GM21619 (cell line): ENCODE results near the gene TMEM143.

ENCODE experiments used
- ATAC-seq: cut with Tn5 transposase; IDR thresholded peaks from one replicate; pipeline ENCODE4 v1.9.1; 2021; ENCODE audit not compliant: unreplicated experiment

TMEM143 gene

GRCh38 chr19:48361912-48362311, 1.8 kb downstream of the TMEM143 start:
- ATAC-seq, result no peak

GRCh38 chr19:48359123-48359522, 4.6 kb downstream of the TMEM143 start:
- ATAC-seq, result no peak

DNA sequence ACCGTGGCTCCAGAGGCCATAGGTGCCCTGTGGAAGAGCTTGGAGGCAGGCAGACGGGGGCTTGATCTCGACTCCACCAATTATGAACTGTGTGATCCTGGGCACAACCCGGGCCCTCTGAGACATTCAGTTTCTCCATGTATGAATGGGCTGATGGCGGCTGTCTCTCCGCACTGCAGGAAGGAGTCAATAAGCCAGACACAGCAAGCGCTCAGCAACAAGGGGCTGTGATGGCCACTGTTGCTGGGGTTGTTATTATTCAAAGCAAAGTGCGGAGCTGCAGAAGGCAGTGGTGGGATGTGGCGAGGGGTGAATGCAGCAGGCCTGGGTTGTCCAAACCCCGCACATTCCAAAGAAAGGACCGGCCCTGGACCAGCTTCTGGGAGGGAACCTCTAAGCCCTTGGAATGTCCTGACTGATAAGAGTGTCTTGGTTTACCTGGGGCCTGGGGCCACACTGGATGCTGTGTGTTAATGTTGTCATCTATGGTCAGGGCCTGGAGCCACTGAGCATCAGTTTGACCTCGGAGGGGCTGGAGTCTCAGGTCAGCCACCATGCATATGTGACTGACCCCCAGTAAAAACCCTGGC, 8.3 kb downstream of the TMEM143 start:
- ATAC-seq, result no peak

DNA sequence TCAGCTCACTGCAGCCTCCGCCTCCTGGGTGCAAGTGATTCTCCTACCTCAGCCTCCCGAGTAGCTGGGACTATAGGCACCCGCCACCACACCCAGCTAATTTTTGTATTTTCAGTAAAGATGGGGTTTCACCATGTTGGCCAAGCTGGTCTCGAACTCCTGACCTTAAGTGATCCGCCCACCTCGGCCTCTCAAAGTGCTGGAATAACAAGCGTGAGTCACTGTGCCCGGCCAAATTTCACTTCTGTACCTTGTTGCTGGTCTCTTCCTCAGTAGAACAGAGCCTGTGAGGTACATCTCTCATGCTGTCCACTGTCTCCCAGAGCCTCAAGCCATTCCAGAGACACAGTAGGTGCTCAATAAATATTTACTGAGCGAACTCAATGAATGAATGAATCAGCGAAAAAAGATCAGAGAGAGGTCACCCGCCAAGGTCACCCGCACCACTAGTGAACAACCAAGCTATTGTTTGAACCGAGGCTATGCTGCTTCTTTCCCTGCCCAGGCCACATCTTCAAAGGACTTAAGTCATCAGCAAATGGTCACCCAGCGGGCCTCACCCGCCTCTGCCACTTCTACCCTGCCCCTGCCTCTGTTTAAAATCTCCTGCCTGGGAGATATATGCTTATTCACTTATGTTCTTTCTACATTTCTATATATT, 9.3 kb downstream of the TMEM143 start:
- no peak for ATAC-seq

GRCh38 chr19:48353677-48354076, 10.1 kb downstream of the TMEM143 start:
- ATAC-seq, result no peak

DNA sequence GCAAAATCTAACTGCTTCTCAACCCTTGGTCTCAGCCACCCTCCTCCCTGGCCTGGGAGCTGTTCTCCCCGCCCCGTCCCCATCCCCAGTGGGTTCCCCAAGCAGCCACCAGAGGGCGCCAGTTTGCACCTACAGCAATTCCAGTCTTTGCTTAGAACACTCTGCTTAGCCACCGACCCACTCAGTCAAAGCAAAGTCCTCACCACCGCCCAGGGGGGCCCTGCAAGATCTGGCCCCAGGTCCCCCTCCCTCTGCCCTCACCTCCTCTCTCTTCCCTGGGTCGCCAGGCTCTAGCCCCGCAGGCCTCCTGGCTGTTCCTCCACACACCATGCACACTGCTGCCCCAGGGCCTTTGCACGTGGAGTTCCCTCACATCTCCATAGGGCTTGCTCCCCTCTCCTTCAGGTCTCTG, 12.4 kb downstream of the TMEM143 start:
- no peak for ATAC-seq

- no peak for ATAC-seq
Observed at GRCh38 chr19:48350856-48351255, 12.9 kb downstream of the TMEM143 start.

DNA sequence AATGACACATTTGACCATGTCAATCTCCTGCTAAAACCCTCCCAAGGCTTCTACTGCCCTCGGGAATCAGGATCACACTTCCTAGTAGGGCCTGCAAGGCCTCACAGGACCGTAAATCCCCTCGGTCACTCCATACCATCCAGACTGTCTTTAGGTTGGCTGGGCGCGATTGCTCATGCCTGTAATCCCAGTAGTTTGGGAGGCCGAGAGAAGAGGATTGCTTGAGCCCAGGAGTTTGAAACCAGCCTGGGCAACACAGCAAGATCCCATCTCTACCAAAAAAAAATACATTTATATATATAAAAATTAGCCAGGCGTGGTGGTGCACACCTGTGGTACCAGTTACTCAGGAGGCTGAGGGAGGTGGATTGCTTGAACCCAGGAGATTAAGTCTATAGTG, 15.0 kb downstream of the TMEM143 start:
- ATAC-seq, result no peak

DNA sequence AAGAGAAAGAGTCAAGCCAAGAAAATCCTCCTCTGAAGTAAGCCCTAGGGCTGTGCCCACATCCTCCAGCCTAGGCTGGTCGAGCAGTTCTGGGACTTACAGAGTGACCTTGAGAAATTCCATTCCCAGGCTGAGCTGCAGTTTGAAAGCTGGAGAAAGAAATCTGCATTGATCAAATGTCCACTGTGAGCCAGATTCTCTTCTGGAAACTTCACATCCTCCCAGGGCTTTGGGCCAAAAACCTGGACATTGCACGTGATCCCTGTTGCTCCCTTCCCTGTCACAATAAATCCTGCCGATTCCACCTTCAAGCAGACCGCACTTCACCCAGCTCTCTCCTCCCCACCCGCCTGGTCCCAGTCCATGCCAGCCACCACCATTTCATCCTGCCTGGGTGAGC, 15.7 kb downstream of the TMEM143 start:
- no peak for ATAC-seq

GRCh38 chr19:48346191-48346590, 17.5 kb downstream of the TMEM143 start:
- no peak for ATAC-seq

DNA sequence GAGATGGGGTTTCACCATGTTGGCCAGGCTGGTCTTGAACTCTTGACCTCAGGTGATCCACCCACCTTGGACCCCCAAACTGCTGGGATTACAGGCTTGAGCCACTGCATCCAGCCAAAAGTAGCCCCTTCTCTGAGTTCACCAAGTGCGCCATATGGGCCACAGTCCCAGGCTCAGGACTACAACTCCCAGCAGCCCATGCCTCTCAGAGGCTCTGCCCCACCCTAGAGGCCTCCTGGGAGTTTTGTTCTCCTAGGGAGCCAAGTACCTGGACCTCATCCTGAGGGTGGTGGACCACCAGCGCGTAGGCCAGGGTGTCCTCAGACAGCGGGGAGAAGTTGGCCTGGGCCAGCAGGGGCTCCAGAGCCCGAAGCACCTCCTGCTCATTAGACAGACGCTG, 18.8 kb downstream of the TMEM143 start:
- ATAC-seq, result no peak

GRCh38 chr19:48342841-48343540, 20.7 kb downstream of the TMEM143 start:
- ATAC-seq, result no peak

- no peak for ATAC-seq
Observed at GRCh38 chr19:48342414-48342738, 21.4 kb downstream of the TMEM143 start.

GRCh38 chr19:48341515-48342413, 22.0 kb downstream of the TMEM143 start:
- ATAC-seq, result no peak

DNA sequence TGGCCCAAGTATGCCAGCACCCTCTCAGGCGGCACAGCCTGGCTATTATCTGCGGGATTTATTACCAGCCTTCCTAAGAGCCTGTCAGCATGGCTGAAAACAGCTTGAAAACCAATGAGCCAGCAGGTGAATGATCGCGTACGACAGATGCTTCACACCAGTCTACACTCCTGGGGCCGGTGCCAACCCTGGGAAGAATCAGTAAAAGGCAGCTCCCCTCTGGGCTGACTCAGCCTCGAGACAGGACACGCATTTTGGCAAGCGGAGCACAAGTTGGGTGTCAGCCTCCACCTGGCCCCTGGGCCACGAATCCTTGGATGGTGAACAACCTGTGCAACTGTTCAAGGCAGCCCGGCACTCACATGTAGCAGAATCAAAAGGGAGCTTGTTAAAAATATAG, 22.7 kb downstream of the TMEM143 start:
- no peak for ATAC-seq

- ATAC-seq, result no peak
Observed at GRCh38 chr19:48338802-48339503, 24.8 kb downstream of the TMEM143 start.

DNA sequence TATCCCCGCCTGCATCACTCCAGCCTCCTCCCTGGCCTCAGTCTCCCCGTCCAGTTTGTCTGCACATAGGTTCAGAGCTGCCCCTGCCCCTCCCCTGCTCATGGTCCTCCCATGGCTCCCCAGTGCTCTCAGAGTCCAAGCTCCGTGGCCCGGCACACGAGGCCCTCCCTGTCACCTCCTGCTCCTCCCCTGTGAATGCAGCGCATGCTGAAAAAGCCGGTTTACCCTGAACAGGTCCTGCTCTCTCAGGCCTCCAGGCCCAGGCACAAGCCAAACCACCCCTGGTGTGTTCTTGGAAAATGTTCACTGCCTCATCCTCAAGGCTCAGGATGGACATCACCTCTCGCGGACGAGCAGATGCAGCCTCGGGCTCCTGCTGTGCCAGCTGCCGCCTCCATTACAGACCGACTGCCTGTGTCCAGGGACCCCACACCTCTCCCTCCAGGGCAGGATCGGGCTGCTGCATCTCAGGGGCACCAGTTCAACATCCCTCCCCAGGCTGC, 25.4 kb downstream of the TMEM143 start:
- ATAC-seq, result no peak

DNA sequence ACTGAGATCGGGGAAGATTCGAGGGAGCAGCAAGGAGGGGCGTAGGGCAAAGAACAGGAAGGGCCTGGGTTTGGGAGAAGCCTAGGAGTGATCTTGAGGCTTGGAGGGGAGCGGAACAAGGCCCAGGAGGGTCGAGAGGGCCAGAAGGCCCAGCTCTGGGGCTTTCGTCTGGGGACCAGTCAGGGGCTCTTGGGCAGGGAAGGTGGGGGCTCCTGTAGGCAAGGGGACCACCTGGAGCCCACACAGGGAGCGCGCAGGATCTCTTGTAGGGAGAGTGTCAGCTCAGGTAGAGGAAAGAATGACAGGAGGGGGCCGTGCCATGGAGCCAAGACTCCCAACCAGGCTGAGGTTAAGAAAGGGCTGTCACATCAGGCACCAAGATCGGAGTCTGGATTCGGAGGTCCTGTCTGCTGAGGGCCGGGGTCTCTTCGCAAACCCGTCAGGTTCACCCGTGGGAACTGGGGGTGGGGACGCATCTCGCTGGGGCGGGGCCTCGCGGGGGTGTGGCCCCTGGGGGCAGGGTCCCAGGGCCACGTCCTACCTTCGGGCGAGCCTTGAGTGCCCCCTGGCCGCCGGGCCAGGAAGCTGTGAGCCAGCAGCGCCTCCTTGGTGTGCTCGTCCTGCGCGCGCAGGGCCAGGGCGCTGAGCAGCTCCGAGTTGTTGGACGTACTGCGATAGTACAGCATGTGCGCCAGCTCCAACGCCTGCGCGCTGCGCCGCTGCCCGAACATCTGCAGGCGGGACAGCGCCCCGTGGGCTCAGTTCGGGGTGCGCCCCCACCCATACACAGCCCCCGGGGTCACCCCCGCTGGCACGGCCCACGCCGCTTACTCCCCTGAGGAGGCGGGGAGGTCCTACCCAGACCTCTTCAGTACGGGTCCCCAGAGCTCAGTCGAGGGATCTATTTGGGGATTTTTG, 30.0 kb downstream of the TMEM143 start:
- peak; percentile 39 for ATAC-seq

- peak; percentile 47 for ATAC-seq
Observed at GRCh38 chr19:48332662-48333466, 30.9 kb downstream of the TMEM143 start.
